Stimulated activated memory B cell treated with anti-CD40 and anti-IgM and Interleukin-4, amounts not matched to agents 10 μg/mL and 1 μg/mL and 100 μg/mL, for 72 hours (primary cell): ENCODE data around the gene RPN2.

Source experiments
- ATAC-seq: fragments of 150-1000 bp; cut with Tn5 transposase; 2 replicates; pipeline ENCODE4 v1.10.0; 2021
- H3K27ac Mint-ChIP-seq: one replicate; pipeline ENCODE4 v1.8.0; 2022; ENCODE audit warnings: mild to moderate bottlenecking, mixed read lengths
- H3K27me3 Mint-ChIP-seq: one replicate; pipeline ENCODE4 v1.8.0; 2022; ENCODE audit warnings: mixed read lengths
- H3K36me3 Mint-ChIP-seq: one replicate; pipeline ENCODE4 v1.8.0; 2022; ENCODE audit warnings: mixed read lengths
- H3K4me1 Mint-ChIP-seq: one replicate; pipeline ENCODE4 v1.8.0; 2022; ENCODE audit warnings: mixed read lengths
- H3K4me3 Mint-ChIP-seq: one replicate; pipeline ENCODE4 v1.8.0; 2022; ENCODE audit warnings: mild to moderate bottlenecking, moderate library complexity, mixed read lengths
- H3K9me3 Mint-ChIP-seq: one replicate; pipeline ENCODE4 v1.8.0; 2022; ENCODE audit warnings: mixed read lengths

RPN2 gene

DNA sequence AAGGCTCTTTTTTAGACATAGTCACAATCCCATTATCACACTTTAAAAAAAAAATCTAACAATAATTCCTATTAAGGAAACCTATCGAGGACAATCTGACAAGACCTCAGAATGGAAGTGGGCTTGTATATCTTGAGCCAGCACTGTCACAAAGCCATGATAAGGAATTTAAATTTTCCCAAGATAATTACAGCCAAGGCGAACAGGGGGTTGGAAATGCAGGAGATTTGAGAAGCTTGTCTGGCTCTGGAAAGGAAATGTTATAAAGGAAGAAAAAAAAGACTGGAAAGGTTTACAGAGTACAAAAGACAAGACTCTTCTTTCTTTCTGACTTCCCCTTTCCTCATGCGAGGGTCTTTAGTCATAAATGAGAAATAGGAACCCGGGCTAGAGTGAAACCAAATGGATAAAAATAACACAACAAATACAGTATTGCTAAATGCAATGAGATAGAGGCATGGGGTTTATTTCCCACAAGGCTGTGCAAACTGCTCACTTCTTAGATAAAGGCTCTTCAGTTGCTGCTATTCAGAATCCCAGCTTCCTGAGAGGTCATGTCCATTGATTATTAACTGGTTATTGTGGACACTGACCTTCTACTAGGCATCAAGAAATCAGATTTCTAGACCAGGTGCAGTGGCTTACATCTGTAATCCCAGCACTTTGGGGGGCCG lies 95.9 kb downstream of the RPN2 start:
- Mint-ChIP-seq H3K36me3 (no peaks in the 10 kb centered on the region), H3K27me3 (no peaks in the 10 kb centered on the region), H3K4me1 (peaks cover 58% of the 10 kb centered on the region), H3K27ac (peak overlapping the region; percentile 27), H3K9me3 (no peaks in the 10 kb centered on the region), H3K4me3 (no peak overlapping the region)
- peak; percentile 31 for ATAC-seq

- no peaks in the 10 kb centered on the region for H3K9me3 Mint-ChIP-seq
- no peaks in the 10 kb centered on the region for H3K27me3 Mint-ChIP-seq
- H3K4me3 Mint-ChIP-seq = no peak overlapping the region
- ATAC-seq = peak; percentile 85
- peak overlapping the region; percentile 60 for H3K27ac Mint-ChIP-seq
- peaks cover 44% of the 10 kb centered on the region for H3K4me1 Mint-ChIP-seq
- H3K36me3 Mint-ChIP-seq = no peaks in the 10 kb centered on the region
These were observed 97.5 kb downstream of the RPN2 start for GRCh38 chr20:37276494-37277252.

GRCh38 chr20:37277253-37277593 lies 98.1 kb downstream of the RPN2 start:
- no peaks in the 10 kb centered on the region for H3K27me3 Mint-ChIP-seq
- H3K4me1 Mint-ChIP-seq = peaks cover 44% of the 10 kb centered on the region
- H3K9me3 Mint-ChIP-seq = no peaks in the 10 kb centered on the region
- H3K4me3 Mint-ChIP-seq = no peak overlapping the region
- no peaks in the 10 kb centered on the region for H3K36me3 Mint-ChIP-seq
- ATAC-seq = no peak
- H3K27ac Mint-ChIP-seq = peak overlapping the region; percentile 60

GRCh38 chr20:37278966-37279590 lies 99.9 kb downstream of the RPN2 start:
- no peak for ATAC-seq
- H3K4me1 Mint-ChIP-seq = peaks cover 29% of the 10 kb centered on the region
- H3K27me3 Mint-ChIP-seq = no peaks in the 10 kb centered on the region
- no peak overlapping the region for H3K4me3 Mint-ChIP-seq
- H3K36me3 Mint-ChIP-seq = no peaks in the 10 kb centered on the region
- H3K27ac Mint-ChIP-seq = no peak overlapping the region
- no peaks in the 10 kb centered on the region for H3K9me3 Mint-ChIP-seq

GRCh38 chr20:37279820-37280219 lies 100.7 kb downstream of the RPN2 start:
- H3K9me3 Mint-ChIP-seq = no peaks in the 10 kb centered on the region
- no peak overlapping the region for H3K27ac Mint-ChIP-seq
- H3K27me3 Mint-ChIP-seq = no peaks in the 10 kb centered on the region
- H3K4me3 Mint-ChIP-seq = no peak overlapping the region
- ATAC-seq = no peak
- H3K36me3 Mint-ChIP-seq = no peaks in the 10 kb centered on the region
- peaks cover 23% of the 10 kb centered on the region for H3K4me1 Mint-ChIP-seq

- Mint-ChIP-seq H3K27ac (no peak overlapping the region), H3K36me3 (no peaks in the 10 kb centered on the region), H3K27me3 (no peaks in the 10 kb centered on the region), H3K9me3 (no peaks in the 10 kb centered on the region), H3K4me1 (peaks cover 17% of the 10 kb centered on the region), H3K4me3 (no peak overlapping the region)
- ATAC-seq = no peak
These were observed 101.3 kb downstream of the RPN2 start for GRCh38 chr20:37280403-37280802.

- Mint-ChIP-seq H3K36me3 (no peaks in the 10 kb centered on the region), H3K4me3 (no peak overlapping the region), H3K27me3 (no peaks in the 10 kb centered on the region), H3K9me3 (no peaks in the 10 kb centered on the region), H3K4me1 (no peaks in the 10 kb centered on the region), H3K27ac (no peak overlapping the region)
- ATAC-seq = no peak
These were observed 103.4 kb downstream of the RPN2 start for GRCh38 chr20:37282556-37282955.

DNA sequence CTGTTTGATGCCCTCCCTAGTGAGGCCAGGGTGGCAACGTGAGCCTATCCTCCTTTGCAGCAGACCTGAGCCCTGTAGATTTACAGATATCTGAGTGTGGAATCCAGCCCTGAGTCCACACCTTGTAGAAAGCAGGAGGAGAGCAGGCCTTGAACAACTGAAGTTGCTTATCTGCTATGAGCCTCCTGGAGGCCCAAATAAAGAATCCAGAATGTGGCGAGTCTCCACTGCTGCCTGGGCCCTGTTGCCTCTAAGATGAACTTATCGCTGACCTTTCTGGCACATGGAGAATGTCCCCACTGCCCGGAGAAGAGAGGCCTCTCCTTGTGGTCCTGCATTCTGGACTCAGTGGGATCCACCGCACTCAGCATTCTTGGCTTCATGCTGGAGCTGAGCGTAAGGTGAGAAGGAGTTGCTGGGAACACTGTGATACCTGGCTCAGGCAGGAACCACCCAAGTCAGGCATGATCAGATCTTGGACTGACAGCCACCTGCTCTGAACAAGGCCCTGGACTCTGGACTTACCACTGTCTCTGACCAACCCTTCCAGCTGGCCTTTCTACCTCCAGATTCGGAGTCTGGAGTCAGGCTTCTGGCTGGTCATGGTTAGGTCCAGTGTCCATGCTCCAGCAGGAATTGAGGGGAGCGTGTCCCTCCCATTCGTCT lies 104.5 kb downstream of the RPN2 start:
- Mint-ChIP-seq H3K27ac (no peak overlapping the region), H3K4me1 (no peaks in the 10 kb centered on the region), H3K36me3 (no peaks in the 10 kb centered on the region), H3K4me3 (no peak overlapping the region), H3K9me3 (no peaks in the 10 kb centered on the region), H3K27me3 (no peaks in the 10 kb centered on the region)
- no peak for ATAC-seq

- Mint-ChIP-seq H3K27me3 (no peaks in the 10 kb centered on the region), H3K4me3 (no peak overlapping the region), H3K27ac (no peak overlapping the region), H3K9me3 (no peaks in the 10 kb centered on the region), H3K4me1 (no peaks in the 10 kb centered on the region), H3K36me3 (no peaks in the 10 kb centered on the region)
- no peak for ATAC-seq
These were observed 105.6 kb downstream of the RPN2 start for GRCh38 chr20:37284691-37285161.

GRCh38 chr20:37285664-37286374 lies 106.7 kb downstream of the RPN2 start:
- Mint-ChIP-seq H3K4me3 (no peak overlapping the region), H3K9me3 (no peaks in the 10 kb centered on the region), H3K27me3 (no peaks in the 10 kb centered on the region), H3K36me3 (no peaks in the 10 kb centered on the region), H3K4me1 (no peaks in the 10 kb centered on the region), H3K27ac (no peak overlapping the region)
- no peak for ATAC-seq

GRCh38 chr20:37288091-37288490 lies 109.0 kb downstream of the RPN2 start:
- Mint-ChIP-seq H3K36me3 (peaks cover 17% of the 10 kb centered on the region), H3K4me3 (no peak overlapping the region), H3K27me3 (no peaks in the 10 kb centered on the region), H3K27ac (peak overlapping the region; percentile 11), H3K4me1 (peaks cover 20% of the 10 kb centered on the region), H3K9me3 (no peaks in the 10 kb centered on the region)
- no peak for ATAC-seq

- no peak for ATAC-seq
- peaks cover 38% of the 10 kb centered on the region for H3K4me1 Mint-ChIP-seq
These were observed 111.2 kb downstream of the RPN2 start for GRCh38 chr20:37290158-37290810.

More at GRCh38 chr20:37290158-37290810, 111.2 kb downstream of the RPN2 start:
- H3K27me3 Mint-ChIP-seq = no peaks in the 10 kb centered on the region
- peaks cover 35% of the 10 kb centered on the region for H3K36me3 Mint-ChIP-seq
- H3K27ac Mint-ChIP-seq = peak overlapping the region; percentile 95
- peaks cover 4% of the 10 kb centered on the region for H3K9me3 Mint-ChIP-seq
- peak overlapping the region; percentile 89 for H3K4me3 Mint-ChIP-seq
